Subcutaneous adipose tissue (tissue), 4 donors: ENCODE data around the gene PLEKHN1. TPM values are rescaled to one million over a fixed set of nuclear protein-coding genes. Genes with fewer than 3 reads are reported as not detected.

Experiments used
- CTCF ChIP-seq: fragments of 450-650 bp; IDR thresholded peaks from one replicate; pipeline ENCODE4 v1.5.1; 2016; ENCODE audit warnings: low read depth, mild to moderate bottlenecking, control low read depth, antibody characterized with exemption, moderate library complexity
- total RNA-seq, 4 donors: library from RNA; depleted of rRNA; stranded (reverse); fragments of >200 nt; gene quantifications; one replicate each; pipeline ENCODE4 v1.1.0, GENCODE V29; 2016

The PLEKHN1 gene
- total RNA-seq, 4 donors from 2014 or later = 0.33 TPM; not detected in 3

- TF ChIP-seq CTCF = no peak
Measured at GRCh38 chr1:1014799-1015681, 48.8 kb downstream of the PLEKHN1 start.

- TF ChIP-seq CTCF = no peak
Measured at GRCh38 chr1:1019122-1019999, 53.1 kb downstream of the PLEKHN1 start.

DNA sequence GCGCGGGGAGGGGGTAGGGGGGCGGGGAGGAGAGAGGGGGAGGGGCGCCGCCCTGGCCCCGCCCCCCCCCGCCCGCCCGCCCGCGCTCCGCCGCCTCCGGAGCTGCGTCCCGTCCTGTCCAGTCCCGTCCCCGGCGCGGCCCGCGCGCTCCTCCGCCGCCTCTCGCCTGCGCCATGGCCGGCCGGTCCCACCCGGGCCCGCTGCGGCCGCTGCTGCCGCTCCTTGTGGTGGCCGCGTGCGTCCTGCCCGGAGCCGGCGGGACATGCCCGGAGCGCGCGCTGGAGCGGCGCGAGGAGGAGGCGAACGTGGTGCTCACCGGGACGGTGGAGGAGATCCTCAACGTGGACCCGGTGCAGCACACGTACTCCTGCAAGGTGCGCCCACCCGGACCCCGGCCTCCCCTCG, 53.7 kb downstream of the PLEKHN1 start, which contains the start of gene AGRN:
AGRN (plus strand) TSS at position 121 of the 405 bp plus-strand sequence; CDS start at position 174, 53 bp downstream.
- TF ChIP-seq CTCF = no peak

DNA sequence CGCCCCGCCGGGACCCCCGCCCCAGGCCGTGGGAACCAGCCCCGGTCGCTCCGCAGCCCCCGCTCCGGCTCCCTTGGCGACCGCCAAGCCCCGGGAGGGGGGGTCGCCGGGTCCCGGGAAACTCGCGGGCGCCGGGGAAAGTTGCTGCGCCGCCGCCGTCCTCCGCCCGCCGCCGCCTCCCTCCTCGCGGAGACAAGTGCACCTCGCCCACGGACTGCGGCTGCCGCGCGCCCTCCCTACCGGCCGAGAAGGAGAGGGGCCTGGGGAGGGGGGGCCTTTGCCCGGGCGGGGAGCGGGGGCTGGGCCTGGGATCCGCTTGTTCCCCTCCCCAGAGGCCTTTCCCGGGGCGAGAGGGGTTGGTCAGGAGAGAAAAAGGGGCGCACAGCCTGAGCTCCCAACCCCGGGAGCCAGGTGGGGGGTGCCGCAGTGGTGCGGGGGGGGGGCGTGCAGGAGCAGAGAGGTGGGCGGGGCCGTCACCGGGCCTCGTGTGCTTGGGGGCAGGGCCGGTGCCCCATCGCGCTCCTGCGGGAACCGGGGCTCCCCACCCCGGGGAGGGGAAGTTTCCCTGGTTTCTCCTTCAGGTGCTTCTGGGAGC, 54.2 kb downstream of the PLEKHN1 start:
- no peak for TF ChIP-seq CTCF

- no peak for TF ChIP-seq CTCF
Measured at GRCh38 chr1:1021010-1021919, 55.0 kb downstream of the PLEKHN1 start.

- no peak for TF ChIP-seq CTCF
Measured at GRCh38 chr1:1021920-1022259, 55.6 kb downstream of the PLEKHN1 start.
